NCI-H82 (cell line): ENCODE data around the gene RASA2.
A peak's percentile ranks its signal among the peaks of the same experiment; 100 is the strongest.
"Not testable (repeated sequence)": the region's sequence is repeated elsewhere in the genome, so short reads cannot be mapped to it uniquely, and the experiment has no call there.

ENCODE experiments used
- DNase-seq: peaks from one replicate; lab custom pipeline; 2025; lab: John Stamatoyannopoulos, UW

The RASA2 gene

GRCh38 chr3:141578202-141578973 lies 91.6 kb downstream of the RASA2 start:
- DNase-seq, result peak; percentile 16

GRCh38 chr3:141594357-141594756 lies 107.5 kb downstream of the RASA2 start:
- DNase-seq, result no peak

- DNase-seq, result no peak
Observed at GRCh38 chr3:141597931-141598330, 111.1 kb downstream of the RASA2 start.

- no peak for DNase-seq
Observed at GRCh38 chr3:141600331-141600730, 113.5 kb downstream of the RASA2 start.

GRCh38 chr3:141602706-141603105 lies 115.9 kb downstream of the RASA2 start:
- no peak for DNase-seq

- DNase-seq, result no peak
Observed at GRCh38 chr3:141603473-141604035, 116.7 kb downstream of the RASA2 start.

GRCh38 chr3:141605883-141606282 lies 119.1 kb downstream of the RASA2 start:
- peak; percentile 21 for DNase-seq

- DNase-seq, result no peak
Observed at GRCh38 chr3:141608438-141608837, 121.6 kb downstream of the RASA2 start.

- DNase-seq, result peak; percentile 47
Observed at GRCh38 chr3:141610939-141611338, 124.1 kb downstream of the RASA2 start.

GRCh38 chr3:141618103-141618910 lies 131.5 kb downstream of the RASA2 start:
- DNase-seq, result no peak

GRCh38 chr3:141618938-141619337 lies 132.1 kb downstream of the RASA2 start:
- no peak for DNase-seq

GRCh38 chr3:141619450-141619849 lies 132.6 kb downstream of the RASA2 start:
- DNase-seq, result no peak

- DNase-seq, result no peak
Observed at GRCh38 chr3:141623691-141624090, 136.9 kb downstream of the RASA2 start.

- DNase-seq, result no peak
Observed at GRCh38 chr3:141625506-141625905, 138.7 kb downstream of the RASA2 start.

GRCh38 chr3:141628334-141628733 lies 141.5 kb downstream of the RASA2 start:
- DNase-seq, result not testable (repeated sequence)

GRCh38 chr3:141628868-141629441 lies 142.1 kb downstream of the RASA2 start:
- not testable (repeated sequence) for DNase-seq

- DNase-seq, result no peak
Observed at GRCh38 chr3:141629976-141630375, 143.1 kb downstream of the RASA2 start.

- DNase-seq, result peak; percentile 24
Observed at GRCh38 chr3:141632779-141633374, 146.1 kb downstream of the RASA2 start.

- DNase-seq, result no peak
Observed at GRCh38 chr3:141642215-141642614, 155.4 kb downstream of the RASA2 start.

GRCh38 chr3:141643391-141643790 lies 156.6 kb downstream of the RASA2 start:
- DNase-seq, result no peak

- no peak for DNase-seq
Observed at GRCh38 chr3:141643796-141644195, 157.0 kb downstream of the RASA2 start.

- peak; percentile 75 for DNase-seq
Observed at GRCh38 chr3:141644931-141645330, 158.1 kb downstream of the RASA2 start.
